Measurements from ENCODE around the gene ARHGEF35. TPM values are rescaled to one million over a fixed set of nuclear protein-coding genes. Genes with fewer than 3 reads are reported as not detected.
"Not testable (repeated sequence)": the region's sequence is repeated elsewhere in the genome, so short reads cannot be mapped to it uniquely, and the experiment has no call there.

Gene ARHGEF35
- total RNA-seq, 2 experiments from 2014 or later, result 5.1 to 6.3 TPM

DNA sequence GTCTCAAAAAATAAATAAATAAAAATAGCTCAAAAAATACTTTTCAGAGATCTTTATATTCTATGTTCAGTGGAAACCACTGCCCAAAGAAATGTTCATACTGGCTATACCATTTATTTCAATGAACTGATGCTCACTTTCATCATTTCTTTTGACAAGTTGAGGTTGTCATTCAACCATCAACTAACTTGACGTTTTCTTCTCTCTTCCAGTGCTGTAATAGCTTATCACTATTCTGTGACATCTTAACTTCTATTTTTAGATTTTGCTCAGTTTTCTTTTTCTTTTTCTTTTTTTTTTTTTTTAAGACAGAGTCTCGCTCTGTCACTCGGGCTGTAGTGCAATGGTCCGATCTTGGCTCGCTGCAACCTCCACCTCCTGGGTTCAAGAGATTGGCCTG, 21.0 kb downstream of the ARHGEF35 start:
- Mint-ChIP-seq H3K9me3 (ENCODE audit: low read depth) (peaks cover 3% of the 10 kb centered on the region), H3K36me3 (ENCODE audit: low read depth) (peaks cover 2% of the 10 kb centered on the region), H3K27me3 (peaks cover 5% of the 10 kb centered on the region), H3K27ac (no peak overlapping the region), H3K4me3 (no peak overlapping the region), H3K4me1 (no peaks in the 10 kb centered on the region)
- DNase-seq (no peak), ATAC-seq (no peak)
- ChIA-PET POLR2A (no interaction called here), CTCF (interaction anchor here (1.2 kb wide), 2 partner anchors 47 to 219 kb away, joined by 5 to 6 read pairs; no protein-coding TSS in a partner anchor)
- intact Hi-C loops (cut with DNase I, micrococcal nuclease), result loop anchor here (5.0 kb wide), 2 partner anchors 218 to 263 kb away; no protein-coding TSS in a partner anchor

- H3K4me3 Mint-ChIP-seq; H3K27me3 Mint-ChIP-seq; H3K27ac Mint-ChIP-seq; POLR2A ChIA-PET; intact Hi-C loops (cut with DNase I, micrococcal nuclease); H3K4me1 Mint-ChIP-seq; ATAC-seq; H3K9me3 Mint-ChIP-seq (ENCODE audit: low read depth); H3K36me3 Mint-ChIP-seq (ENCODE audit: low read depth): not testable (repeated sequence)
- peak; percentile 9 for DNase-seq
- CTCF ChIA-PET, result interaction anchor here (1.1 kb wide), 1 partner anchor 266 kb away, joined by 3 read pairs; no protein-coding TSS in a partner anchor
Measured at GRCh38 chr7:144171594-144172350, 23.9 kb downstream of the ARHGEF35 start.

GRCh38 chr7:144164784-144165183, 30.8 kb downstream of the ARHGEF35 start:
- intact Hi-C loops (cut with DNase I, micrococcal nuclease), result no loop called here
- no peak overlapping the region for H3K4me3 Mint-ChIP-seq
- H3K27me3 Mint-ChIP-seq, result peaks cover 17% of the 10 kb centered on the region
- CTCF ChIA-PET, result interaction anchor here (0.6 to 0.9 kb wide), 2 partner anchors 13 to 56 kb away, joined by 3 read pairs; no protein-coding TSS in a partner anchor
- DNase-seq (no peak), ATAC-seq (no peak)
- POLR2A ChIA-PET, result no interaction called here
- no peaks in the 10 kb centered on the region for H3K9me3 Mint-ChIP-seq (ENCODE audit: low read depth)
- no peaks in the 10 kb centered on the region for H3K36me3 Mint-ChIP-seq (ENCODE audit: low read depth)
- no peak overlapping the region for H3K27ac Mint-ChIP-seq
- no peaks in the 10 kb centered on the region for H3K4me1 Mint-ChIP-seq

GRCh38 chr7:144158861-144159260, 36.8 kb downstream of the ARHGEF35 start:
- peaks cover 9% of the 10 kb centered on the region for H3K27me3 Mint-ChIP-seq
- CTCF ChIA-PET, result no interaction called here
- H3K9me3 Mint-ChIP-seq (ENCODE audit: low read depth), result no peaks in the 10 kb centered on the region

DNA sequence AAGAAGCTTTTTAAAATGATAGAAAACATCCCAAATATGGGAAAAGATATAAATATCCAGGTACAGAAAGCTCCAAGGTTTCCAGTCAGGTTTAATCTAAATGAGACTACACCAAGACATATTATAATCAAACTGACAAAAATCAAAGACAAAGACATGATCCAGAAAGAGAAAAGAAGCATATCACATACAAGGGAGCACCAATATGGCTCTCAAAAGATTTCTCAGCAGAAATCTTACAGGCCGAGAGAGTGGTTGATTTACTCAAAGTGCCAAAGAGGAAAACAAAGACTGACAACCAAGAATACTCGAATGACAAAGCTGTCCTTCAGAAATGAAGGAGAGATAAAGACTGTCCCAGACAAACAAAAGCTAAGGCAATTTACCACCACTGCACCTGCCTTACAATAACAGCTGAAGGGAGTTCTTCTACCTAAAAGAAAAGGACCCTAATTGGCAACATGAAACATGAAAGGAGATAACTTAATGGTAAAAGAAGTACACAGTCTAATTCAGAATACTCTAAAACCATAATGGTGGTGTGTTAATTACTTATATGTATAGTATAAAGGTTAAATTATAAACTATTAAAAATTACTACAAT, 47.3 kb downstream of the ARHGEF35 start:
- ChIA-PET POLR2A (no interaction called here), CTCF (interaction anchor here (0.7 kb wide), 1 partner anchor 31 kb away, joined by 3 read pairs; no protein-coding TSS in a partner anchor)
- peaks cover 13% of the 10 kb centered on the region for H3K27me3 Mint-ChIP-seq
- ATAC-seq (no peak), DNase-seq (no peak)
- H3K9me3 Mint-ChIP-seq (ENCODE audit: low read depth), result peaks cover 28% of the 10 kb centered on the region
- no peaks in the 10 kb centered on the region for H3K4me1 Mint-ChIP-seq
- intact Hi-C loops (cut with DNase I, micrococcal nuclease), result no loop called here
- H3K27ac Mint-ChIP-seq, result no peak overlapping the region
- no peak overlapping the region for H3K4me3 Mint-ChIP-seq
- peaks cover 7% of the 10 kb centered on the region for H3K36me3 Mint-ChIP-seq (ENCODE audit: low read depth)

More at GRCh38 chr7:144158861-144159260, 36.8 kb downstream of the ARHGEF35 start:
- ATAC-seq, result no peak
- no peak for DNase-seq
- no peak overlapping the region for H3K4me3 Mint-ChIP-seq
- intact Hi-C loops (cut with DNase I, micrococcal nuclease), result no loop called here
- POLR2A ChIA-PET, result no interaction called here
- H3K36me3 Mint-ChIP-seq (ENCODE audit: low read depth), result no peaks in the 10 kb centered on the region
- H3K27ac Mint-ChIP-seq, result no peak overlapping the region
- H3K4me1 Mint-ChIP-seq, result no peaks in the 10 kb centered on the region

- ChIA-PET CTCF (interaction anchor here (0.9 kb wide), 1 partner anchor 17 kb away, joined by 4 read pairs; no protein-coding TSS in a partner anchor), POLR2A (no interaction called here)
- Mint-ChIP-seq H3K27ac (no peak overlapping the region), H3K4me1 (no peaks in the 10 kb centered on the region), H3K4me3 (no peak overlapping the region), H3K9me3 (ENCODE audit: low read depth) (peaks cover 17% of the 10 kb centered on the region), H3K27me3 (peaks cover 10% of the 10 kb centered on the region), H3K36me3 (ENCODE audit: low read depth) (peaks cover 7% of the 10 kb centered on the region)
- DNase-seq (no peak), ATAC-seq (no peak)
- intact Hi-C loops (cut with DNase I, micrococcal nuclease), result no loop called here
Measured at GRCh38 chr7:144144426-144144825, 51.2 kb downstream of the ARHGEF35 start.

- POLR2A ChIA-PET, result no interaction called here
Measured at GRCh38 chr7:144142187-144142586, 53.4 kb downstream of the ARHGEF35 start.

DNA sequence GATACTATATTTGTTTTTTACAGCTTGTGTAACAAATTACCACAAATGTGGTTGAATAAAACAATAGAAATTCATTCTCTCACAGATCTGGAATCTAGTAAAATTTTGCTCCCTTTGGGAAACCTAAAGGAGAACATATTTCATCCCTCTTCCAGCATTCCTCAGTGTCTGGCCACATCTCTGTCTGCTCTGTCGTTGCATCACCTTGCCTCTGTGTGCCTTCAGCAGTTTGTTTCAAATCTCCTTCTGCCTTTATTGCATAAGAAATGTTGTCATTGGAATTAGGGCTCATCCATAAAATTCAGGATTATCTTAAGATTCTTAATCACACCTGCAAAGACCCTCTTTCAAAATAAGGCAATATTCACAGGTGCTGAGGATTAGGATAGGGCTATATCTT, 58.1 kb downstream of the ARHGEF35 start:
- Mint-ChIP-seq H3K36me3 (ENCODE audit: low read depth) (no peaks in the 10 kb centered on the region), H3K27me3 (peaks cover 10% of the 10 kb centered on the region), H3K4me3 (no peak overlapping the region), H3K4me1 (no peaks in the 10 kb centered on the region), H3K9me3 (ENCODE audit: low read depth) (no peaks in the 10 kb centered on the region), H3K27ac (no peak overlapping the region)
- DNase-seq (no peak), ATAC-seq (no peak)
- intact Hi-C loops (cut with DNase I, micrococcal nuclease), result no loop called here
- CTCF ChIA-PET, result interaction anchor here (1.9 kb wide), 1 partner anchor 10 kb away, joined by 8 read pairs; no protein-coding TSS in a partner anchor
- POLR2A ChIA-PET, result no interaction called here

More at GRCh38 chr7:144142187-144142586, 53.4 kb downstream of the ARHGEF35 start:
- intact Hi-C loops (cut with DNase I, micrococcal nuclease), result no loop called here
- H3K27me3 Mint-ChIP-seq, result peaks cover 10% of the 10 kb centered on the region
- H3K4me1 Mint-ChIP-seq, result no peaks in the 10 kb centered on the region
- no peak for DNase-seq
- ATAC-seq, result no peak
- no peak overlapping the region for H3K27ac Mint-ChIP-seq
- no peak overlapping the region for H3K4me3 Mint-ChIP-seq
- CTCF ChIA-PET, result interaction anchor here (1.3 kb wide), 1 partner anchor 14 kb away, joined by 4 read pairs; no protein-coding TSS in a partner anchor
- H3K36me3 Mint-ChIP-seq (ENCODE audit: low read depth), result no peaks in the 10 kb centered on the region
- no peaks in the 10 kb centered on the region for H3K9me3 Mint-ChIP-seq (ENCODE audit: low read depth)

Other genes starting within 250 kb of the ARHGEF35 start
- gene OR2F1, start 241.0 kb downstream of the ARHGEF35 start, total RNA-seq, result not detected
- gene OR6B1, start 195.5 kb downstream of the ARHGEF35 start, total RNA-seq, result not detected
- not detected for gene OR2A5, start 146.9 kb downstream of the ARHGEF35 start, total RNA-seq
- gene OR2A25, start 126.0 kb downstream of the ARHGEF35 start, total RNA-seq, result not detected
- gene OR2A12, start 109.6 kb downstream of the ARHGEF35 start, total RNA-seq, result not detected
- not detected for gene OR2A2, start 86.2 kb downstream of the ARHGEF35 start, total RNA-seq
- gene OR2A14, start 72.7 kb downstream of the ARHGEF35 start, total RNA-seq, result not detected
- gene CTAGE4, start 12.4 kb downstream of the ARHGEF35 start, total RNA-seq, result 1 to 10 TPM; 1.2 to 1.4 TPM
- gene OR2A42, start 43.8 kb upstream of the ARHGEF35 start, total RNA-seq, result not detected
- 1 to 10 TPM; 2.9 to 3.8 TPM for gene OR2A7, start 69.0 kb upstream of the ARHGEF35 start, total RNA-seq
- gene CTAGE8, start 73.5 kb upstream of the ARHGEF35 start, total RNA-seq, result 1 to 10 TPM; 1.1 to 1.9 TPM
- not detected for gene OR2A1, start 116.6 kb upstream of the ARHGEF35 start, total RNA-seq
- 10 to 100 TPM; 14.8 to 16.8 TPM for gene ARHGEF5, start 159.6 kb upstream of the ARHGEF35 start, total RNA-seq
- not detected for gene NOBOX, start 207.9 kb upstream of the ARHGEF35 start, total RNA-seq